Activated CD4-positive, alpha-beta T cell treated with anti-CD3 and anti-CD28 coated beads for 24 hours (primary cell): ENCODE results near the gene CAPZA2.
"Not testable (repeated sequence)": the region's sequence is repeated elsewhere in the genome, so short reads cannot be mapped to it uniquely, and the experiment has no call there.

Experiments used
- DNase-seq, 2 donors: peaks; one replicate each; pipeline ENCODE4 v3.0.0-alpha.2; 2020; ENCODE audit warnings: low read depth in 2 of 2

CAPZA2 gene

DNA sequence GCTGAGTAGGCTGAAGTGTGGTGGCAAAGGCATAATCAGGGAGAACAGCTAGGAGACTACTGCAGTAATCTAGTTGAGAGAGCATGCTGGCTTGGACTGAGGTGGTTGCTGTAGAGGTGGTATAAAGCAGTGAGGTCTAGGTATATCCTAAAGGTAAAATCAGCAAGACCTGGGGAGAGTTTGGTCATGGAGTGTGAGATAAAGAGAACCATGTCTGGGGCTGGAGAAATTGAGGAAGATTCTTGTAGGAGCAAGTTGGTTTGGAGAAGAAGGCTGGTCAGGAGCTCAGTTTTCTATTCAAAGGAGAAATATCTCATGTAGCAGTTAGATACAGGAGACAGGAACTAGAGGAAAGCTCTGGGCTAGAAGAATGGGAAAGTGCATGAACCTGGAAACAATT, 58.0 kb downstream of the CAPZA2 start:
- no peak for DNase-seq

DNA sequence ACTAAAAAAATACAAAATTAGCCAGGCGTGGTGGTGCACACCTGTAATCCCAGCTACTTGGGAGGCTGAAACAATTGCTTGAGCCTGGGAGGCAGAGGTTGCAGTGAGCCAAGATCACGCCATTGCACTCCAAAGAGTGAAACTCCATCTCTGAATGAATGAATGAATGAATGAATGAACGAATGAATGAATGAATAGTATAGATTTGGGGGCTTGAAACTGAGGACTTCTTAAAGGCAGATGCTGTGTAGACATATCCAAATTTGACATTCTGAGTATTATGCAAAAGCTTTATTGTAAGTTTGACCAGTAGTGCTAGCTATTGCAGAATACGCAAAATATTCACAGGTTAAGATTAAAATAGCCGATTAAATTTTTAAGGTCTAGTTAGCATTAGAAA, 60.2 kb downstream of the CAPZA2 start:
- DNase-seq = no peak

DNA sequence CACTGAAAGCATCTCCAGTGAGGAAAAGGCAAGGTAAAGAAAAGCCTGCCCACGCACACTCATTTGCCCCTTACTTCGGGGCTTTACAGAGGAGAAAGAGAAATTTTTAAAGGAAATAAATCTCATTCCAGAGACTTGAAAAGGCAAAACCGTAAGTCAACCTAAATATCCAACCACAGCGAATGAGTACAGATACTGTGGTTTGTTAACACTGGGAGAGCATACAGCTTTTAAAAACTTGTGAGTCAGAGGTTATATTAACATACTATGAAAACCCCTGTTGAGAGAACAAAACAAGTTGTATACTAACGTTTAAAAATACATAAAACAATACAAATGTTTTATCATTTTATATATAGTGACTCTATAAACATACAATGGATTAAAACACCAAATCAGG, 62.4 kb downstream of the CAPZA2 start:
- no peak for DNase-seq

DNA sequence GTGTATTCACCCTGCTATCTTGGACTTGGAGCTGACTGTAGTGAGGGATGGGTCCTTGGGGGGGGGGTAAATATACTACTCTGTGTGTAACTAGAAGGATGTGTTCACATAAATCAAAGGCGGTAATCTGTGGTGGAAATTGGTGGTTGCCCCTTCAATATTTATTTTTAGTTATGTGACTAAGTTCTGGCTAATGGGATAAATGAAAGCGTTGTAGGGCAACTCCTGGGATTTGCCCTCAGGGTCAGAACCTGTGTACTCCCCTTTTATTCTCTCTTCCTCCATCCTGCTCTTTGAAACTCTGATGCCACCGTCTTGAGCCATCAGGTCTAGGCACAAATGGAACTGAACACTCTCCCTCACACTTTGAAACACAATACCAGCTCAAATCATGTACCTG, 66.6 kb downstream of the CAPZA2 start:
- DNase-seq = no peak

DNA sequence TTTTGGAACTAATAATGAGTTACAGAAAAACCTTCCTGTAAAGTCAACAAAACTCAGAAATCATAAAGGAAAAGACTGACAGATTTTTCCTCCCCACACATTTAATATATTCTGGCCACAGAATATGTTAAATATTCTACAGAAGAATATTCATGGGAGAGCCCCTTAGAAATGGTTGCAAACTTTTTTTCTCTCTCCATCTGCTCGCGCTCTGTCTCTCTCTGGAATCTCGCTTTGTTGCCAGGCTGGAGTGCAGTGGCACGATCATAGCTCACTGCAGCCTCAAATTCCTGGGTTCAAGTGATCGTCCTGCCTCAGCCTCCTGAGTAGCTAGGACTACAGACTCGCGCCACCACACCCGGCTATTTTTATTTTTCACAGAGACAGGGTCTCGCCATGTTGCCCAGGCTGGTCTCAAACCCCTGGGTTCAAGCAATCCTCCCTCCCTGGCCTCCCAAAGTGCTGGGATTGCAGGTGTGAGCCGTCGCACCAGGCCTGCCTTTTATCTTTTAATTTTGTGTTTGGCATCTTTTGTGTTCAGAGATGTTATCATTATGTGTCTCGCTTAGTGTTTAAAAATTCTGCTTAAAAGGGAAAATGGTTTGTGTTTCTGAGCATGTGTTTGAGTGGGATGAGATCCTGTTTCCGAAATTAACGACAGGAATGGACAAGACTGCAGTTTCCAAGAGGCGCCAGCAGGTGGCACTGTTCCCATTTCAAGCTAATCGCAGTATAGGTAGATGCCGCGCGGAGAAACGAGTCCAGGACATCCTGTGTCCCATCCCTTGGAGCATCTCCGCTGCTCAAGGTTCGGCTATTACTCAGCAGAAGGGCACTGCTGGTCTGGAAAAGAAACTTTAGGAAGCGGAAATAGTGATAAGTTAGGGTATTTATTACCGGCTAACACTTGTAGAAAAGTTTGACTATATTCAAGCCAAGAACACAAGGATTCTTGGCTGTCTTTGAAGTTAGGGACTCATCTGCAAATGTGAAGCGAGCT, 67.8 kb downstream of the CAPZA2 start:
- peak; percentile 67 to 72 for DNase-seq

DNA sequence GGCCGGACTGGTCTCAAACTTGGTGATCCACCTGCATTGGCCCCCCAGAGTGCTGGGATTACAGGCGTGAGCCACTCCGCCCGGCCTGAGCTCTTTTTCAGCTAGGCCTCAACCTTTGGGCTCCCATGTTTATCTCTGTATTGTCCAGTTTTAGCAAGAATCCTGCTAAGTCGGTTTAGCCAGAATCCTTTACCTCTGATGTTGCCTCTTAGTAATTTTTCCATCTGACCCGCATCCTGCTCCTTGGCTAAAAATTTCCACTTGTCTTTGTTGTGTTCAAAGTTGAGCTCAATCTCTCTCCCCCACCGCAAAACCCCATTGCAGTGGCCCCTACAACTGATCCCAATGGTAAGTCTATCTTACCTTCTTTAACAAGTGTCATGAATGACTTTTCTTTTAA, 70.2 kb downstream of the CAPZA2 start:
- DNase-seq = no peak

DNA sequence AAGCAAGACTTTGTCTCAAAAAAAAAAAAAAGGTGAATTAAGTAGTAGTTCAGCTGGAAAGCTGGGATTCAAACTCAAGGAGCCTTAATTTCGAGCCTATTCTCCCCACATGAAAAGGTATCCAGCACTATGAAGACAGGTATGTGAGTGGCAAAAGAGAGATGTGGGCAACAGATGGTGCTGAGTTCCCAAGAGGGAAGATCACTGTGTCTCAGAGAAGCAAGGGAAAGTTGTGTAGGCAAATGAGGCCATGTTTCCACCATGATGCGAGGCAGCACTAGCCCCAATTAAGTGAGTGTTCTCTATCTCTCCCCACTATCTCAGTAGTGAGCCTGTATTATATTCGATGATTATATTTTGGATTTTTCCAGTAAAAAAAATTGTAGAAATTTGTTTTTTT, 71.1 kb downstream of the CAPZA2 start:
- no peak for DNase-seq

DNA sequence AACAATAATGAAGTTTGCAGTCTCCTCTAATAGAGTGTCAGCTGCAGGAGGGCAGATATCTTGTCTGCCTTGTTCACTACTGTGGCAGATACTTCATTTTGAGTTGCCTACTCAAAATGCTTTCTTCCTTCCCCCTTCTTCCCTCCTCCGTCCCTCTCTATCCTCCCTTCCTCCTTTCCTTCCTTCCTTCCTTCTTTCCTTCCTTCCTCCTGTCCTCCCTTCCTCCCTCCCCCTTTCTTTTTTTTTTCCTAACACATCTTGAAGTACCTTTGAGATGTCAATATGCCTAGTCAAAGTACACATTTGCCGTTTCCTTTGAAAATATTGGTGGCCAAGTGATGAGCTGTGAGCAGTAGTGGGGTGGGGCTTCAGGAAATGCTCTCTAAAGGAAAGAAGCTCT, 72.2 kb downstream of the CAPZA2 start:
- no peak for DNase-seq

DNA sequence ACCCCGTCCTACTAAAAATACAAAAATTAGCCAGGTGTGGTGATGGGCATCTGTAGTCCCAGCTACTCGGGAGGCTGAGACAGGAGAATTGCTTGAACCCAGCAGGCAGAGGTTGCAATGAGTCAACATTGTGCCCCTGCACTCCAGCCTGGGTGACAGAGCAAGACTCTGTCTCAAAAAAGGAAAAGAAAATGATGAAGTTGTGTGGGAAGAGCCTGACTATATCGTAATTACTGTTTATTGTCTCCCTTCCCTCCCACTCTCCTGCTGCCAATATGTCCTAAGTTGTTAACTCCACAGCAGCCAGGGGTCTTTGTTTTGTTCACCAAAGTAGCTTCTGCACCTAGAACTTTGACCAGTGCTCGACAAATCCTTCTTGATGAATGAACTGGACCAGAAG, 74.5 kb downstream of the CAPZA2 start:
- not testable (repeated sequence) for DNase-seq

DNA sequence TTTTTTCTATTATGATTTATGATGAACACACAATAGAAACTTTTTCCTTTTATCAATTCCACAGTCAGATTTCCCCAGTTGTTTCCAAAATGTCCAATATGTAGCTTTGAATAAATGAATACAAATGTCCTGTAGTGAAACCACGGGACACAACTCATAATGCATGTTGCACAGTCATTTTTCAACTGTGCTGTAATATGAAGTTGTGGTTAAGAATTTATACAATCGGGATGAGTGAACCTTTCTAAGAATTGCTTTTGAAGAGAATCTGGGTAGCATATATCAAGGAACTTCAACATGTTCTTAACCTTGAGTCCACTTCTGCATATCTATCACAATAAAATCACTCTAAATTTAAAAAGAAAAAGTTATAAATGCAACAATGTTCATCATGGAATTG, 76.3 kb downstream of the CAPZA2 start:
- DNase-seq = no peak

DNA sequence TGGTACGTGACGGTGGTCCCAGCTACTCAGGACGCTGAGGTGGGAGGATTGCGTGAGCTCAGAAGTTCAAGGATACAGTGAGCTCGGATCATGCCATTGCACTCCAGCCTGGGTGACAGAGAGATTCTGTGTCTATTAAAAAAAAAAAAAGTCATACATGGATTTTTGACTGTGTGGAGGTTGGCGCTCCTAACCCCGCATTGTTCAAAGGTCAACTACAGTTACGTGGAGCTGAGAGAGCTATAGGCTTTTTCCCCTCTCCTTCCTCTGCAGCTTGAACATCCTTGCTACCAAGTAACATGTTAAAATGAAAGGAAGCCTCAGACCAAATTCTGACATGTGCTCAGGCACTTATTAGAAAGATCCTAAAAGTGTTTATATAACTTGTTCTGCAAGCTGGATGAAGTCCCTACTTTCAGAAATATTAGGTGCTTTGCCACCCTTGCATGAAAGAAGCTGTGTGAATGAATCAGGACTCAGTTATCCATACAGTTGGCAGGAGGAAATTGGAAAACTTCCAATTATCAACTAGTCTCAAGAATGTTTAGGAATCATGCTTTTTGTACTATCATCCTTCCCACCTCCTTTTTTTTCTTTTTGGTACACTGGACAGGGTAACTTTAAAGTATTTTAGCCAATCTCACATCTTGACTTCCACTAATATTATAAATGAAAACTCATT, 78.4 kb downstream of the CAPZA2 start:
- no peak for DNase-seq

DNA sequence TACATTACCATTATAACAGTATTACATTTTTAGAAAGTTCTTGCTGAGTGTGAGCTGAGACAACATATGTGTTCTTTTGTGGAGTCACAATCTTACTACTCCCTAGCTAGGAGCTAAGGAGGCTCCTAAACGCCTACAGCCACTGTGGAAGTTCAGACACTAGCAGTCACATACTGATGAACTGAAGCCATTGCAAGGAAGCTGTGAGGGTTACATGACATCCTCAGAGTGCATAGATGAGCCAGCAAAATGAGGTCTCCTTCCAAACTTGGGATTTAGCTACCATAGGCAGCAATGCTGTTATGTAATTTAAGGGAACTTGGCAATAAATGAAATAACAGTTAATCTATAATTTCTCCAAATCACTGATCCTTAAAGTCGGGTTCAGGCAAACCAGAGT, 80.1 kb downstream of the CAPZA2 start:
- DNase-seq = no peak

DNA sequence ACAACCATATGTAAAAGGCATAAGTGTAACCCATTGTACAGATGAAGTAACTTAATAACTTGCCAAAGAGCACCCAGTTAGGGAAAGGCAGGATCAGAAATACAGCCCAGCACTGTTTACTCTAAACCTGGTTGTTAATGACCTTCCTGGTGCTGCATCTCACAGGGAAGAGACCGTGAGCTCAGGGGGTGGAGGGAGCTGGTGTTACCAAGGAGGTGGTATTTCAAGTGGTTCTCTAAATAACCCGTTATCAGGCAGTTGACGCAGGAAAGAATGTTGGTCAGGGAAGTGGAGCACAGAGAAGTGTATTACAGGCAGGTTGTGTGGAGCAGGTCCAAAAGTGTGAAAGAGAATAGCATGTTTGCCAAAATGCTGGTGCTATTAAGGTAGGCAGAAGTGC, 86.5 kb downstream of the CAPZA2 start:
- no peak for DNase-seq

DNA sequence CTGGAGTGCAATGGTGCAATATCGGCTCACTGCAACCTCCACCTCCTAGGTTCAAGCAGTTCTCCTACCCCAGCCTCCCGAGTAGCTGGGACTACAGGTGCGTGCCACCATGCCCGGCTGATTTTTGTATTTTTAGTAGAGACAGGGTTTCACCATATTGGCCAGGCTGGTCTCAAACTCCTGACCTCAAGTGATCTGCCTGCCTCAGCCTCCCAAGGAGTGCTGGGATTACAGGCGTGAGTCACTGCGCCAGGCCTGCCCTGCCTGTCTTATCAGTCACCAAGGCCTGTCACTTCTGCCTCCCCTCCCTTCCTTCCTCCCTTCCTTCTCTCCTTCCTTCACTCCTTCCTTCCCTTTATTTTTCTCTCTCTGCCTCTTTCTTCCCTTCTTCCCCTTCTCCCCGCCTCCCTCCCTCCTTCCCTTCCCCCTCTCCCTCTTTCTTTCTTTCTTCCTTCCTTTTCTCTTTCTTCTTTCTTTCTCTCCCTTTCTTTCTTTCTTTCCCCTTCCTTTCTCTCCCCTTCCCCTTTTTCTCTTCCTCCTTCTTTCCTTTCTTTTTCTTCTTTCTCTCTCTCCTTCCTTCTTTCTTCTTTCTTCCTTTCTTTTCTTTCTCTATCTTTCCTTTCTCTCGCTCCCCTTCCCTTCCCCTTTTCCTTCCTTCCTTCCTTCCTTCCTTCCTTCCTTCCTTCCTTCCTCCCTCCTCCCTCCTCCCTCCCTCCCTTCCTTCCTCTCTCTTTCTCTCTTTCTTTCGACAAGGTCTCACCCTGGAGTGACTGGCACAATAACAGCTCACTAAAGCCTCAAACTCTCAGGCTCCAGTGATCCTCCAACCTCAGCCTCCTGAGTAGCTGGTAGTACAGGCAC, 87.8 kb downstream of the CAPZA2 start:
- DNase-seq = no peak

DNA sequence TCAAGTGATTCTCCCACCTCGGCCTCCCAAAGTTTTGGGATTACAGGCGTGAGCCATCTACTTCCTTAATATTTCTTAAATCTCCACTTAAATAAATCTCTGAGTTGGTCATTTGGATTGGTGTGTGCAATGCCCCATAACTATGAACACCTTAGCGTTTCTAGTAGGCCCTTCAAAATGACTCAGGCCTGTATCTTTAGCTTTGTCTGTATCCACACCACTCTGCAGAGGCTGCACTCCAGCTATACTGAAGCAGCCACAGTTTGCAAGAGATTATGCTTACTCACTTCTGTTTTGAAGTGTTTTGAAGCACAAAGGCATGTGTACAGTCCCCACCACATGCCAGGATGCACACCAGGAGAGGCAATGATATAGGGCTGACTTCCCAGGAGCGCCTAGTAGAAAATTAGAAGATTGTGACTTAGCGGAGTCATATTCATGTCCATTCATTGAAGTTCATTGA, 88.5 kb downstream of the CAPZA2 start:
- no peak for DNase-seq

DNA sequence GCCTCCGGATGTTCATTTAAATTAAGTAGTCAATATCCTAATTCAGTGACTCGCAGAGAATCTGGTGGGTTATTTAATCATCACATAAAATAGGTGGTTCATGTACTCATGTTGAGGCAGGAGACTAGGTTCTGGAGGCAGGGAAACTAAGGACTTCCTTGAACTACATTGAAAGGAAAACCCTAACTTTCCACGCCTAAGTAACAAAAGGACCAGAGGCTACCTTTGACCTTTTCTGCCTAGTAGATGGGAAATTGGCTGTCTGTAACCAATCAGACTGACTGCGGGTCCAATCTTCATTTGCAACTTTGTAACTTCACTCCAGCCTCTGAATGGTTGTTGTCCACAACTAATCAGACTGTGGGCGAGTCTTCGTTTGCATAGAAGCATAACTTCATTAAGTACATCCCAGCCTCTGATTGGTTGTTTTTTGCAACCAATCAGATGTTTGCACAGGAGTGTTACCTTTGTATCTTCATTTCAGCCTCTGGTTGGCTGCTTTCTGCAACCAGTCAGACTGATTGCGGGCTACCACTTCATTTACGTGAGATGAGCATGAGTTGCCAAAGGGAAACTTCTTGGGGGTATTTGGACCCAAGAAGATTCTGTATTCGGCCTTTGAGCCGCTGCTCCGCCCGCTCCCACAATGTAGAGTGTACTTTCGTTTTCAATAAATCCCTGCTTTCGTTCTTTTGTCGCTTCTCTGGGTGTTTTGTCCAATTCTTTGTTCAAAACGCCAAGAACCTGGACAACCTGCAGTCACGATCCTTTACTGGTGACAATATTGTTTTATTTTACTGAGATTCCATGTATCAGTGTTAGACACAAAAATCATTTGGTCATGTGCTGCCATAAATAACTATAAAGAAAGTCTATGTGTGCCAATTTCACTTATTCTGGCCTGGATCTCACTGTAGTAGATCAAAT, 89.2 kb downstream of the CAPZA2 start:
- no peak for DNase-seq

DNA sequence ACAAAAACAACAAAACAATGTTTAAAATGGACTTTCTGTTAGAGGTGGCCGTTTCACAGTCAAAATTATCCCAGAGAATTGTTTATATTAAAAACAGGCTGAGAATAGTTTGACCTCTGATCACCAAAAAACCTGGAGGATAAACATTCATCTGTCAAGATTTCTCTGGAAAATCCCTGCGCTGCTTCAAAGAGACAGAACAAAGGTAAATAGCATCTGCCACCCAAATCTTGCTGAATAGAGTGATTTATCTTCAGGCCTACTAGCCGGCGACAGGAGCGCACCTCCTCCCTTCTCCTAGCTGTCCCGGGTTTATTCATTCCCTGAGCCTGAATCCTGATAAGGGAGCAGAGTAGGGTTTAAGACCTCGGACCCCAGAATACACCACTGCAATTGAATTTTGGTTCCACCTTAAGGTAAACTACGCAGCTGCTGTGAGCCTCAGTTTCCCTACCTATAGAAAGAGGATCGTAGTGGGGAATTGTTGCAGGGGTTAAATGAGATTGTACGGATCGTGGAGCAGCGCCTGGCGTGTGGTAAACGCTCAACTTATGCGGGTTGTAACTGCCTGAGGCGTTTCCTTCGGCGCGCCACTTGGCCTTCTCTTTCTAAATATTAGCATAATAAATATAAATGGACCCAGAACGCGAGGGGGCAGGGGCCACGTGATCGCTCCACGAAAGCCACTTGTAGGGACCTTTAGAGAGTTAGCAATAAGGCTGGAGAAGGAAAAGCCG, 90.4 kb downstream of the CAPZA2 start:
- DNase-seq = no peak

DNA sequence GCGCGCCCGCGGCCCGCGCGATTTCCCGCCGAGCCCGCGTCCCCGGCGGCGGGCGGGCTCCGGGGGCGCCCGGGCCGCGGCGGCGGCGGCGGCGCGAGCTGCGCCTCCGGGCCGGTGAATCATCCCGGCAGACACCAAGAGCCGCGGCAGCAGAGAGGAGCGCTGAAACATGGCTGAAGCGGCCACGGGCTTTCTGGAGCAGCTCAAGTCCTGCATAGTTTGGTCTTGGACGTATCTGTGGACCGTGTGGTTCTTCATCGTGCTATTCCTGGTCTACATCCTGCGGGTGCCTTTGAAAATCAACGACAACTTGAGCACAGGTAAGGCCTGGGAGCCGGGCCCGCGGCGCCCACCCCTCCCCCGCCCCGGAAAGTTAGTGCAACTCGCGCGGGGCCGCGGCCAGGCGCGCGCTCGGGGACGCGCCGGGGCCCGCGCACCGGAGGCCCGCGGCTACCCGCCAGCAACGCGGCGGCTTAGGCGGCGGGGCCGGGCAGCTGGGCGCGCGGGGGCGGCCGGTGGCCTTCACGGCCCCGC, 91.1 kb downstream of the CAPZA2 start, which contains the start of gene ST7:
Gene ST7 (plus strand): TSS at position 130 of the 534 bp plus-strand sequence. CDS start 40 bp downstream, at position 170.
- DNase-seq = peak; percentile 43 to 51

DNA sequence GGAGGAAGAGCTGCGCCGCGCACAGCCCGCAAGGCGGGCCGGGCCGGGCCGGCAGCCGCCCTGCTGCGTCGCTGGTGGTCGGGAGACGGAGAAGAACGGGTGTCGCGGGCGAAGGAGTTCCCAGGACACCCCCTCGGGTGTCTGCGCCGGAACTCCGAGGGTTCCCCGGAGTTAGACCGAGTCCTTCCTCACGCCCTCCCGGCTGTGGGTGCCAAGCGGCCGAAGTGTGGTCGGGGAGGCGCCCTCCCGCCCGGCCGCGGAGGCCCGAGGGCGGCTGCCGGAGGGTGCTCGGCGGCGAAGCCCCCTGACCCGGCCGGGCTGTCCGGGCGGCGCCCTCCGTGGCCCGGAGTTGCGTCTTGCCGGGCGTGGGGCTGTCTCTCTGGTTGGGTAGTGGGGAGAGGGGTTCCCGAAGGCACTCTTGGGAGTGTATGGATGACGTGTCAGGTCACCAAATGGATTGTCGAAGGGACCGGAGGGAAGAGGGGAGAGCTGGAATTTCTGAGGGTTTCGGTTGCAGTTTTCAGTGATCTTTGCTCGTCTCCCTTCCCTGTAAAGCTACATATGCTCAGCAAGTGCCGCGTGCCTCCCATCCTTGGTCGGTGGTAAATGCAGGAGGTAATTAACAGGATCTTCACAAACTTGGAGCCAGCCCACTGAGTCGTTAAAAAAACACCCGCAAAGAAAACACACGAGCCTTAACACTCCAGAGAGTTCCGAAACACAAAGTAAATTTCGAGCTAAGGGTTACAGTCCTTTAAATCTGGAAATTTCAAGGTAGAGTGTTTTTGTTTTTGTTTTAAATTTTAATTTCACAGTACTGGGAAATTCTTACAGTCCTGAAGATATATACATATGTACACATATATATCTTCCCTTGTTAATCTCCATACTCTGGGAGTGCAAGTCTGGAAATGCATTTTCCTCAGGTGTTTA, 91.8 kb downstream of the CAPZA2 start:
- peak in 1 of 2 donors; percentile 10 for DNase-seq
